IMR-90 (cell line): Measurements from ENCODE around the gene FARS2. TPM values are rescaled to one million over a fixed set of nuclear protein-coding genes. Genes with fewer than 3 reads are reported as not detected.
A peak's percentile ranks its signal among the peaks of the same experiment; 100 is the strongest.

ENCODE experiments used
- ATAC-seq: fragments of 200-7000 bp; cut with Tn5 transposase; 2 replicates; pipeline ENCODE4 v1.9.1; 2020; ENCODE audit warnings: low read depth, mild to moderate bottlenecking, moderate library complexity
- BruUV-seq: library from RNA; stranded (reverse); fragments of 400-500 nt; replicated peaks from 2 replicates; lab custom pipeline; 2021; lab: Mats Ljungman, UMichigan
- CTCF ChIA-PET: fragments of 300-600 bp; formaldehyde crosslinking; extraction: SDS; loops from one replicate; lab custom pipeline; 2021; ENCODE audit warnings: antibody characterized with exemption; lab: Yijun Ruan, JAX
- POLR2A ChIA-PET: fragments of 300-600 bp; sonication (Branson Sonifier 250); formaldehyde crosslinking; loops from one replicate; lab custom pipeline; 2022; ENCODE audit warnings: antibody characterized with exemption; ENCODE audit not compliant: unreplicated experiment; lab: Charles Lee
- DNase-seq: peaks from one replicate; pipeline ENCODE4 v3.0.0; 2013
- H2AFZ ChIP-seq: replicated peaks from 2 replicates; pipeline ENCODE3; 2013; ENCODE audit warnings: low read length, mild to moderate bottlenecking; ENCODE audit not compliant: poor library complexity
- H2AK5ac ChIP-seq: 2 replicates; pipeline ENCODE4 v1.6.1; 2013; ENCODE audit warnings: low read depth, low read length, inconsistent platforms
- H2AK9ac ChIP-seq: replicated peaks from 2 replicates; pipeline ENCODE3; 2013; ENCODE audit warnings: mild to moderate bottlenecking, low read depth, low read length, moderate library complexity; ENCODE audit not compliant: poor library complexity
- H2BK120ac ChIP-seq: 2 replicates; pipeline ENCODE4 v1.6.1; 2013; ENCODE audit warnings: low read depth, low read length, inconsistent platforms
- H2BK15ac ChIP-seq: 3 replicates; pipeline ENCODE4 v1.6.1; 2013; ENCODE audit warnings: low read depth, low read length, inconsistent platforms
- H2BK20ac ChIP-seq: 2 replicates; pipeline ENCODE4 v1.6.1; 2013; ENCODE audit warnings: low read depth, mild to moderate bottlenecking, inconsistent platforms, low read length, moderate library complexity
- H2BK5ac ChIP-seq: 2 replicates; pipeline ENCODE4 v1.6.1; 2013; ENCODE audit warnings: mild to moderate bottlenecking, low read depth, low read length, inconsistent platforms; ENCODE audit not compliant: poor library complexity, severe bottlenecking
- H3K14ac ChIP-seq: replicated peaks from 2 replicates; pipeline ENCODE4 v1.6.1; 2013; ENCODE audit warnings: low read depth, low read length, inconsistent platforms
- H3K18ac ChIP-seq: 2 replicates; pipeline ENCODE4 v1.6.1; 2013; ENCODE audit warnings: low read depth, low read length, control low read depth
- H3K23ac ChIP-seq: 2 replicates; pipeline ENCODE4 v1.6.1; 2013; ENCODE audit warnings: low read depth, low read length, inconsistent platforms
- H3K27ac ChIP-seq: 2 replicates; pipeline ENCODE4 v1.5.1; 2013; ENCODE audit warnings: mild to moderate bottlenecking, control low read depth, low read length; ENCODE audit not compliant: insufficient read depth
- H3K27me3 ChIP-seq: 2 replicates; pipeline ENCODE4 v1.6.1; 2013; ENCODE audit warnings: low read length; ENCODE audit not compliant: control insufficient read depth, insufficient read depth
- H3K36me3 ChIP-seq: 2 replicates; pipeline ENCODE4 v1.6.1; 2013; ENCODE audit warnings: low read length, mixed read lengths; ENCODE audit not compliant: control insufficient read depth, insufficient read depth
- H3K4ac ChIP-seq: 2 replicates; pipeline ENCODE4 v1.6.1; 2013; ENCODE audit warnings: low read depth, low read length, inconsistent platforms
- H3K4me1 ChIP-seq: 2 replicates; pipeline ENCODE4 v1.6.1; 2013; ENCODE audit warnings: low read length, mixed read lengths; ENCODE audit not compliant: control insufficient read depth, insufficient read depth
- H3K4me2 ChIP-seq: 2 replicates; pipeline ENCODE4 v1.6.1; 2013; ENCODE audit warnings: low read depth, mild to moderate bottlenecking, control low read depth, low read length, moderate library complexity
- H3K4me3 ChIP-seq: 2 replicates; pipeline ENCODE4 v1.5.1; 2013; ENCODE audit warnings: low read depth, mild to moderate bottlenecking, control low read depth, low read length, moderate library complexity; ENCODE audit not compliant: insufficient read depth
- H3K56ac ChIP-seq: 2 replicates; pipeline ENCODE4 v1.6.1; 2013; ENCODE audit warnings: low read length, inconsistent platforms; ENCODE audit not compliant: insufficient read depth; ENCODE audit errors: extremely low read depth
- H3K79me1 ChIP-seq, 2 experiments: 2 replicates each; pipeline ENCODE4 v1.6.1; 2013; ENCODE audit warnings: low read length in 2 of 2, inconsistent platforms in 1 of 2, low read depth in 1 of 2
- H3K9ac ChIP-seq: 2 replicates; pipeline ENCODE4 v1.6.1; 2013; ENCODE audit warnings: low read depth, low read length, control low read depth
- H3K9me1 ChIP-seq: 2 replicates; pipeline ENCODE4 v1.6.1; 2013; ENCODE audit warnings: low read length, inconsistent platforms; ENCODE audit not compliant: insufficient read depth
- H3K9me3 ChIP-seq: 2 replicates; pipeline ENCODE4 v1.6.1; 2013; ENCODE audit warnings: low read length; ENCODE audit not compliant: control insufficient read depth, insufficient read depth
- H4K20me1 ChIP-seq: 2 replicates; pipeline ENCODE4 v1.6.1; 2013; ENCODE audit warnings: low read length, inconsistent platforms; ENCODE audit not compliant: insufficient read depth
- H4K5ac ChIP-seq: 2 replicates; pipeline ENCODE4 v1.6.1; 2013; ENCODE audit warnings: mild to moderate bottlenecking, low read depth, low read length, control low read depth
- H4K8ac ChIP-seq, 2 experiments: 2 replicates each; pipeline ENCODE4 v1.6.1; 2013; ENCODE audit warnings: low read depth in 2 of 2, low read length in 2 of 2, control low read depth in 1 of 2, inconsistent platforms in 1 of 2
- H4K91ac ChIP-seq: 2 replicates; pipeline ENCODE4 v1.6.1; 2013; ENCODE audit warnings: low read depth, low read length, inconsistent platforms; ENCODE audit not compliant: insufficient read depth
- MXI1 ChIP-seq: IDR thresholded peaks from 2 replicates; pipeline ENCODE4 v1.6.1; 2012; ENCODE audit warnings: low read depth, mild to moderate bottlenecking, low read length, moderate library complexity, borderline replicate concordance
- whole genome bisulfite sequencing, 2 experiments: methylation state at CpG; one replicate each; pipeline versions ENCODE4 v1.1.5 to v1.1.7; 2013; ENCODE audit warnings: missing lambda C conversion rate in 2 of 2; ENCODE audit not compliant: insufficient read length in 1 of 2; ENCODE audit errors: extremely low coverage in 2 of 2; 5-methylcytosine and 5-hydroxymethylcytosine counted together
- dilution Hi-C: fragments of 300-500 bp; cut with HindIII; formaldehyde crosslinking; loops from one replicate; pipeline ENCODE4 v1.14.3; 2018; ENCODE audit warnings: low sequenced_read_pairs; ENCODE audit not compliant: unreplicated experiment
- in situ Hi-C: fragments of 300-500 bp; cut with MboI; formaldehyde crosslinking; loops from 3 replicates; pipeline ENCODE4 v1.14.3; 2019; ENCODE audit warnings: low sequenced_read_pairs, inconsistent platforms, mixed read lengths
- intact Hi-C: fragments of 100-400 bp; cut with micrococcal nuclease; formaldehyde crosslinking; loops from 2 replicates; pipeline ENCODE4 v1.10.0; 2022
- polyA plus RNA-seq, 3 experiments: library from polyadenylated mRNA; depleted of rRNA; stranded (reverse); fragments of >200 nt; gene quantifications; 2 replicates each; pipeline ENCODE4 v1.2.3, GENCODE V29; 2012; ENCODE audit warnings: low replicate concordance in 1 of 3
- total RNA-seq: library from RNA; depleted of rRNA; stranded (reverse); fragments of >200 nt; gene quantifications from 2 replicates; pipeline ENCODE4 v1.2.3, GENCODE V29; 2012

FARS2 gene
- total and polyA plus RNA-seq, 2 of the 4 experiments (the other 2 are of a cell fraction), result 12.1 to 28.9 TPM

- 40% methylated on average over 1 of the region's 2 CpGs; no CpG with 5 or more reads in 1 of the 2 experiments for WGBS, 2 experiments
- Histone ChIP-seq H2BK120ac (no peak overlapping the region), H2BK20ac (no peak overlapping the region), H2AK5ac (no peak overlapping the region), H3K4me2 (no peak overlapping the region), H3K79me1 (no peaks in the 10 kb centered on the region), H2AFZ (peak overlapping the region; percentile 15), H3K27ac (no peak overlapping the region), H3K9me1 (no peaks in the 10 kb centered on the region; the same call in 1 of the 2 replicates), H3K27me3 (no peaks in the 10 kb centered on the region), H3K9me3 (no peaks in the 10 kb centered on the region), H3K23ac (no peak overlapping the region), H3K4me1 (peaks cover 7% of the 10 kb centered on the region), H3K4ac (no peak overlapping the region), H3K9ac (no peak overlapping the region), H3K36me3 (no peaks in the 10 kb centered on the region), H3K4me3 (no peak overlapping the region), H2BK5ac (no peak overlapping the region), H3K18ac (no peak overlapping the region), H3K56ac (no peak overlapping the region), H4K91ac (no peak overlapping the region), H4K8ac (no peak overlapping the region), H2BK15ac (no peak overlapping the region), H4K20me1 (no peaks in the 10 kb centered on the region), H3K14ac (no peak overlapping the region), H2AK9ac (no peak overlapping the region), H4K5ac (no peak overlapping the region)
- ChIA-PET CTCF (no interaction called here), POLR2A (no interaction called here)
- BruUV-seq, result no TSS peak
- intact Hi-C loops, result no loop called here
- dilution Hi-C loops, result no loop called here
- DNase-seq (no peak), ATAC-seq (no peak)
- in situ Hi-C loops, result no loop called here
- TF ChIP-seq MXI1, result no peak
Observed at GRCh38 chr6:5747379-5747778, 486.1 kb downstream of the FARS2 start.
